ENCODE results near the gene SMPX. TPM values are rescaled to one million over a fixed set of nuclear protein-coding genes. Genes with fewer than 3 reads are reported as not detected.

SMPX gene
- polyA plus RNA-seq, 3 donors: not detected

DNA sequence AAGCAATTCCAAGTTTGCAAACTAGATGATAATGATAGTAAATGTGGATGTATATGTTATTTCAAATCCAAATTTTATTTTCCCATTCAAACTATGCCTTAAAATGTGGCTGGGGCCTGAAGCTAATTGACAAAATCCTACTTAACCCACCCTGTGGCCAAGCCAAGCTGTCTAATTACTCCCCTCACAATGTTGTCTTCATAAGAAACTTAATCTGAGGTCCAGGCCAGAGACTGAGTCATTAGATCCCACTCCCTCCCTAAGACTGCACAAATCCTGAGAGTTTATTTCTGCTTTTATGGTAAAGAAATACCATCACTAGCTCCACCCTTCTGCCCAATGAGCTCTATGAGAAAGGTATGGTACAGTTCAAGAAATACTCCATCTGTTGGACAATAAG, 16.6 kb downstream of the SMPX start:
- no peaks in the 10 kb centered on the region for H4K20me1 ChIP-seq (ENCODE audit: insufficient read depth, low read length)
- no peaks in the 10 kb centered on the region for H3K36me3 Mint-ChIP-seq
- no peaks in the 10 kb centered on the region for H3K9me3 ChIP-seq (replicated peaks in 1 of 2; ENCODE audit: control insufficient read depth in 1 of 2, insufficient read depth in 1 of 2, low read length in 2 of 2)
- H2AFZ ChIP-seq (ENCODE audit: insufficient read depth, low read depth, low read length, poor library complexity, severe bottlenecking): no peak overlapping the region
- peaks cover 0 to 2% (median 0%) of the 10 kb centered on the region in 7 donors for H3K9me3 Mint-ChIP-seq
- TF ChIP-seq, protein P1, sequence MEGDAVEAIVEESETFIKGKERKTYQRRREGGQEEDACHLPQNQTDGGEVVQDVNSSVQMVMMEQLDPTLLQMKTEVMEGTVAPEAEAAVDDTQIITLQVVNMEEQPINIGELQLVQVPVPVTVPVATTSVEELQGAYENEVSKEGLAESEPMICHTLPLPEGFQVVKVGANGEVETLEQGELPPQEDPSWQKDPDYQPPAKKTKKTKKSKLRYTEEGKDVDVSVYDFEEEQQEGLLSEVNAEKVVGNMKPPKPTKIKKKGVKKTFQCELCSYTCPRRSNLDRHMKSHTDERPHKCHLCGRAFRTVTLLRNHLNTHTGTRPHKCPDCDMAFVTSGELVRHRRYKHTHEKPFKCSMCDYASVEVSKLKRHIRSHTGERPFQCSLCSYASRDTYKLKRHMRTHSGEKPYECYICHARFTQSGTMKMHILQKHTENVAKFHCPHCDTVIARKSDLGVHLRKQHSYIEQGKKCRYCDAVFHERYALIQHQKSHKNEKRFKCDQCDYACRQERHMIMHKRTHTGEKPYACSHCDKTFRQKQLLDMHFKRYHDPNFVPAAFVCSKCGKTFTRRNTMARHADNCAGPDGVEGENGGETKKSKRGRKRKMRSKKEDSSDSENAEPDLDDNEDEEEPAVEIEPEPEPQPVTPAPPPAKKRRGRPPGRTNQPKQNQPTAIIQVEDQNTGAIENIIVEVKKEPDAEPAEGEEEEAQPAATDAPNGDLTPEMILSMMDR (IDR thresholded peaks at IDR 0.05): no peak
- intact Hi-C loops (cut with micrococcal nuclease): loop anchor here in 1 of 2 donors (10.0 kb wide), 1 partner anchor 1217 kb away; no protein-coding TSS in a partner anchor
- H3K79me2 ChIP-seq (ENCODE audit: insufficient read depth, low read length): no peaks in the 10 kb centered on the region
- H3K4me3 Mint-ChIP-seq: no peak overlapping the region
- DNase-seq: no peak
- H3K4me3 ChIP-seq (replicated peaks in 1 of 3; ENCODE audit: low read depth in 2 of 3, low read length in 3 of 3): no peak overlapping the region
- H3K9ac ChIP-seq (ENCODE audit: insufficient read depth, low read length, poor library complexity, severe bottlenecking): no peak overlapping the region
- peaks cover 0 to 8% (median 6%) of the 10 kb centered on the region in 3 donors for H3K27me3 Mint-ChIP-seq (ENCODE audit: low read depth in 3 of 3)
- peaks cover 0 to 9% of the 10 kb centered on the region in 2 donors for H3K27me3 ChIP-seq (ENCODE audit: control insufficient read depth in 2 of 2, insufficient read depth in 2 of 2, low read length in 2 of 2)
- H3K36me3 ChIP-seq (replicated peaks in 1 of 2; ENCODE audit: control insufficient read depth in 1 of 2, insufficient read depth in 2 of 2, low read length in 2 of 2): no peaks in the 10 kb centered on the region
- H3K4me1 Mint-ChIP-seq: no peaks in the 10 kb centered on the region
- H3K4me2 ChIP-seq (replicated peaks; ENCODE audit: extremely low read depth, low read length, poor library complexity, severe bottlenecking): no peak overlapping the region
- no peaks in the 10 kb centered on the region for H3K4me1 ChIP-seq (ENCODE audit: control insufficient read depth in 1 of 2, insufficient read depth in 2 of 2, low read length in 2 of 2)
- no peak overlapping the region for H3K27ac ChIP-seq (ENCODE audit: low read depth in 1 of 2, low read length in 2 of 2)
- H3K27ac Mint-ChIP-seq: no peak overlapping the region

DNA sequence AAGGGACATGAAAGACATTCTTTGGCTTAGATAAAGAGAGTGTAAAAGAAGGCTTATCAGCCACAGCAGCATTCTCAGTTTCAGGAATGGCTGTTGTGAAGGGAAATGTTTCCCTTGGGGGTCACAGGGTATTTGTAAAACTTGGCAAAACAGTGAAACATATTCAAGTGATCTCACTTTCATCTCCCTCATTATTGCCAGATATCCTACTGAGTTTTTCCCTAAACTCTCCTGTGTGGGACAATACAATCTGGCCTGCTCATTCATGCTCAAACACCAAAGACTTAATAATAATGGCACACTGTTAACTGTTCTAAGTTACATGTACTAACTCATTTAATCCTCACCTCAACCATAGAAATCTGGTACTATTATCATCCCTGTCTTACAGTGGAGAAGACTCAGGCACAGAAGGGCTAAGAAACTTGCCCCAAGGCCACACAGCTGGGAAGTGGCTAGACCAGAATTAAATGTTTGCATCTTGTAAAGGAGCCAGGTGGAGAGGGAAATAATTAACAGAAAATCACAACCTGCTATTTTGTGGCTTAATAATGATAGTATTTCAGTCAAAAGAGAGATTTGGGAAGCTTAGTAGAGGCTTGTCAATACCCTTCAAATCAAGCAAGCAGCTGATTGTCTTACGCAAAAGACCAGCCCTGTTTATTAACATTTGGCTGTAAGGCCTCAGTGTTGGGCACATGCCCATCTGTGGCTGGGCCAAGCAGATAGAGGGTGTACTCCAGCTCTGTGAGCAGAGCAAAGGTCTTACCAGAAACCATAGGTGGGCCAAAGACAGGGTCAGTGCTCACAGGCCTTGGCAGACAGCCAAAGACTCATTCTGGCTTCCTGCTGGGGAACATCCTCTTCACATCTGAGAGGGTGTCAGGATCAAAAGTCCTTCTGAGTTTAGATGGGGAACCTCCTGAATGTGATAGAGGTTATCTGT, 17.3 kb downstream of the SMPX start:
- peaks cover 0 to 8% (median 6%) of the 10 kb centered on the region in 3 donors for H3K27me3 Mint-ChIP-seq (ENCODE audit: low read depth in 3 of 3)
- Histone ChIP-seq H3K4me1 (ENCODE audit: control insufficient read depth in 1 of 2, insufficient read depth in 2 of 2, low read length in 2 of 2) (no peaks in the 10 kb centered on the region), H4K20me1 (ENCODE audit: insufficient read depth, low read length) (no peaks in the 10 kb centered on the region), H3K27me3 (ENCODE audit: control insufficient read depth in 2 of 2, insufficient read depth in 2 of 2, low read length in 2 of 2) (peaks cover 0 to 7% of the 10 kb centered on the region in 2 donors), H3K4me2 (replicated peaks; ENCODE audit: extremely low read depth, low read length, poor library complexity, severe bottlenecking) (no peak overlapping the region), H3K36me3 (replicated peaks in 1 of 2; ENCODE audit: control insufficient read depth in 1 of 2, insufficient read depth in 2 of 2, low read length in 2 of 2) (no peaks in the 10 kb centered on the region), H3K9ac (ENCODE audit: insufficient read depth, low read length, poor library complexity, severe bottlenecking) (no peak overlapping the region), H3K27ac (ENCODE audit: low read depth in 1 of 2, low read length in 2 of 2) (no peak overlapping the region), H2AFZ (ENCODE audit: insufficient read depth, low read depth, low read length, poor library complexity, severe bottlenecking) (no peak overlapping the region), H3K79me2 (ENCODE audit: insufficient read depth, low read length) (no peaks in the 10 kb centered on the region), H3K4me3 (replicated peaks in 1 of 3; ENCODE audit: low read depth in 2 of 3, low read length in 3 of 3) (no peak overlapping the region), H3K9me3 (replicated peaks in 1 of 2; ENCODE audit: control insufficient read depth in 1 of 2, insufficient read depth in 1 of 2, low read length in 2 of 2) (no peaks in the 10 kb centered on the region)
- no peak overlapping the region for H3K4me3 Mint-ChIP-seq
- H3K9me3 Mint-ChIP-seq: peaks cover 0 to 2% (median 0%) of the 10 kb centered on the region in 7 donors
- H3K27ac Mint-ChIP-seq: no peak overlapping the region
- TF ChIP-seq, protein P1 (IDR thresholded peaks at IDR 0.05): no peak
- H3K4me1 Mint-ChIP-seq: no peaks in the 10 kb centered on the region
- DNase-seq: no peak
- intact Hi-C loops (cut with micrococcal nuclease): loop anchor here in 1 of 2 donors (10.0 kb wide), 1 partner anchor 1216 kb away; no protein-coding TSS in a partner anchor
- H3K36me3 Mint-ChIP-seq: no peaks in the 10 kb centered on the region
- WGBS (ENCODE audit: insufficient coverage): no CpG with 5 or more reads among the region's 1 CpG
